Astrocyte (in vitro differentiated cells and primary cell): ENCODE data around the gene OOEP.

Source experiments
- CTCF ChIP-seq: IDR thresholded peaks from 2 replicates; pipeline ENCODE4 v1.5.1; 2011; ENCODE audit warnings: low read depth, mild to moderate bottlenecking, inconsistent platforms, low read length, moderate library complexity; ENCODE audit not compliant: insufficient read depth
- EZH2 ChIP-seq: IDR thresholded peaks from 2 replicates; pipeline ENCODE4 v1.6.1; 2012; ENCODE audit warnings: mild to moderate bottlenecking, low read length, inconsistent platforms; ENCODE audit not compliant: insufficient read depth

GRCh38 chr6:73341335-73341734 lies 28.4 kb downstream of the OOEP start:
- no peak for TF ChIP-seq CTCF
- no peak for TF ChIP-seq EZH2
